HG02678 (cell line): ENCODE data around the gene COG4.

Experiments used
- ATAC-seq: cut with Tn5 transposase; IDR thresholded peaks from one replicate; pipeline ENCODE4 v1.9.1; 2021; ENCODE audit warnings: mild to moderate bottlenecking, moderate library complexity; ENCODE audit not compliant: unreplicated experiment

COG4 gene

DNA sequence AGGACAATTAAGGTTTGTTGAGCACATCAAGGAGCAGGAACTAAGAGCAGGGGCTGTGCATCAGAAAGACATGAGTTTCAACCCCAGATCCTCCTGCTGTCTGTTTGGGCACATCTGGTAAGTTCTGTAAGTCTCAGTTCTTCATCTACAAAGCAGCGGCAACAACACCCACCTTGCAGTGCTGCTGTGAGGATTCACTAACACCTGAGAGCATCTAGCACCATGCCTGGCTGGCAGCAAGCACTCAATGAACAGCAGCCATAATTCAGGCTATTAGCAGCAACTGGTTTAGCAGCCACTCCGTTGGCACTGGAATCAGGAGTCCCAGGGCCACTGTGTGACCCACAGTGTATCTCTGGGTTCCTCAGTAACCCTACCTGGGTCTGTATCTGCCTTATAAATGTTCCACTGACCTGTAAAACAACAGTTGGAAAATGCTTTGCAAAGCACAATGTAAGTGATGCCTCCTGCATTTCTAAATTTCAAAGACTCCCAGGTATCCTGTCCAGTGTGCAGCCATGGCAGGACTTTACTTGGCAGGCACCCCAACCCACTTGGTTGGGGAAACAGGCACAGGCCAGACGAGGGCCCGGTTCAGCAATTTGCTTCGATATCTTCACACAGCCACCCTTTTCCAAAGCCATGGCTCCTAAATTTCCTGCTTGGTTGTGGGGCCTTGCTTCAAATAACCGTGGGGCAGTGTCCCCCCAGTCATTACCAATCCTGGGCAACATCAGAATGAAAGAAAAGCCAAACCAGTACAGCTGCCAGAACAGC lies 88.7 kb downstream of the COG4 start:
- no peak for ATAC-seq

DNA sequence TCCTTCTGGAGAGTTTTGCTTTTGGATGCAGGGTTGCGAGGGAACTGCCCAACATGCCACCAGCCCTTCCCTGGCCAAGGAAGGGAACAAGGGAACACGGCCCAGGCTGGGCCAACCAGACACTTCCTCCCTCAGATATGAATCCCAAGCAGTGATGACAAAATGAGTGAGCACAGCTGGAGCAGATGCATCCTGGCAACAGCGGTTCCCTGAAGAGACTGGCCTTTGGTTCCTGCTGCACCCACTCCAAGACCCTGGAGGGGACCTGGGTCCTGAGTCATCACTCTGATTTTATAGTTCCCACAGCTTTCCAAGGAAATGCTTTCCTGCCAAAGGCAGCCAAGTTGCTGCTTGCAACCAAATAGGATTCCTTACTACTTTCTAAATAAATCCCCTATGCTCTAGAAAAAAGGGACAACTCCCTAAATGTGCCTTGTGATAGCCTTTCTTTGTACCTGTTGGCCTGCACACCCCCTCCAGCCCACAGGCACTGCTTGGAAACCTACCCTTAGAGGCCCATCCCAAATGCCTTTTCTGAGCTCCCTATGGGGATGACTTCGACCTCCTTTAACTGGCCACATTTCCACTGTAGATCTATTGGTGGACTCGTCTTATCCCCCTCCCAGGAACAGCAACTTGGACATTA lies 89.8 kb downstream of the COG4 start:
- ATAC-seq = no peak

DNA sequence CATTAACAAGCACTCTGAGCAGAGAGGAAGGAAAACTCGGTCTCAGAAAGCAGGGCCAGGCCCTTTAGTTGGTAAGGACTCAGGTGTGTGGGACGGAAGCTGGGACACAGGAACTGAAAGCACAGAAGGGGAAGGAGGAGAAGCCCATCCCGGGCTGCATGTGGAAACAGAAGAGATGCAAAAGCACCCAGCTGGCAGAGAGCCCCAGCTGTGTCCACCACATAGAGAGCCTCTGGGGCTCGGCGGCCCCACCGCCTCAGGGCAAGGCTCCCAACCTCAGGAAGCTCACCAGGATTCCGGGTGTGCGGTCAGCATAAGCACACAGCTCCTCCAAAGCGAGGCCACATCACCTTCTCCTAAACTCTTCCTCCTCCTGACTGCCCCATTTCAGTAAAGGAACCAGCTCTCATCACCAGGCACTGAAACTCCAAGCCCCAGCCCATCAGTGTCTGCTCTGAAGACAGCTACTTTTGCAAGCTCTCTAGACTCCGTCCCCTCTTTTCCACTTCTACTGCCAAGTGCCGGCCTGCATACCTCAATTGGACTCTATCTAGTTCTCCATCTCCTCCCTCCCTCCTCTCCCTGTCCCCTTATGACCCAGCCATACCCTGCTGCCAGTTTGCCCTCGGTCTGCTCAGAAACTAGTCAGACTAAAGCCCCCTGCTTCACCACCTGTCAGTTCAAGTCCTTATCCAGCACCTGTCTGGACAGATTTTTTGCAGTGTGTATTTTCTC lies 90.5 kb downstream of the COG4 start:
- no peak for ATAC-seq

DNA sequence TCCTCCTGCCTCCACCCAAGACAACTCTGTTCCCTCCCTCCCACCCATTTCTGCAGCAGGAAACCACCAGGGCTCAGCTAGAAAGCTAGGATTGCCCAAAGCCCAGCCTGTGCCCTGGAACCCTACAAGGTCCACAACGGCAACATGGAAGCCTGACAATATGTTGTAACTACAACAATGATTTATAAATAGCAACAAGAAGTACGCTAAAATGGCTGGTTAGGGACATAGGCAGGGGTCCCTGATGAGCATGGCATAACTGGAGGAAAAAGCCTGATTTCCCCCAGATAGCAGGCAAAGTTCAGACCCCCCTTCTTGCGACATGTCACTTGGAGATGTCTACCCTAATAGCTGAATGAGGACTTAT lies 91.0 kb downstream of the COG4 start:
- ATAC-seq = no peak

DNA sequence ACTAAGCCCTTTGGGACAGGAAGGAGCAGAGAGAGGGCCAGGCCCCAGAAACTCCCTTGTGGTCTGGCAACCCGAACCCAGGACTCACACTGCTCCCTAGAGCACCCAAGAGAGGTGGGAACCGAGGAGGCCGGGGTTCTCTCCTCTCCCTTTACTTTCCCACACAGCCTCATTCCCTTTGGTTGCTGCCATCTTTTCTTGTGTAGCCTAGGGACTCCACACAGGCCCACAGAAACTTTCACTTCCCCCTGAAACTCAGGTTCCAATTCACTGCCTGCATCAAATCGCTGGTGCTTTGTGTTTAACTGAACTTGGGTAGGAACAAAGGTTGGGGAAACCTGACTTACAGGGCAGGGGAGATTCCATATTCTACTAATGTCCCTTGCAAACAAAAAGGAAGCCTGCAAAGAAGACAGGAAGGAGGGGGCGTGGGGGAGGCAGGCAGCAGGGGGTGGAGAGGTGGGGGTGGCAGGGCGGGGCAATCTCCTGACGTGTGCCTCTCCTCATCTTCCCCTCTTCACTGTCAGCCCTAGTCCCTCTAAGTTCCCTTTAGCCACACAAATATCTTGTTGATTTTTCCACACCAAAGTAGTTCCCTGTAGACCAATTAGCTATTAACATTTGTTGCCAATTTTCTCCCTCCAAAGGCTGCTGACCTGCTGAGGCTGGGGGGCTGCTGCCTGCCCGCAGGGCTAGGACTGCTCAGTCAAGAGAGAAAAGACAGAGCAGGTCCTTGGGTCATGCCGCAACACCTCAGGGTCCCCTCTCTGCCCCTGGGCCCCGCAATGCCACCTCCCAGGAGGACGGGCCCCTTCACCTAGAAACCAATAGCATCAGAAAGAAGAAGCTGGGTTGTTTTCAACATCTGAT lies 92.5 kb downstream of the COG4 start:
- ATAC-seq = peak; percentile 49
